ENCODE results near the gene CAB39. TPM values are rescaled to one million over a fixed set of nuclear protein-coding genes. Genes with fewer than 3 reads are reported as not detected.

CAB39 gene
- total RNA-seq, 1 experiment from 2014 or later: 86.1 TPM

DNA sequence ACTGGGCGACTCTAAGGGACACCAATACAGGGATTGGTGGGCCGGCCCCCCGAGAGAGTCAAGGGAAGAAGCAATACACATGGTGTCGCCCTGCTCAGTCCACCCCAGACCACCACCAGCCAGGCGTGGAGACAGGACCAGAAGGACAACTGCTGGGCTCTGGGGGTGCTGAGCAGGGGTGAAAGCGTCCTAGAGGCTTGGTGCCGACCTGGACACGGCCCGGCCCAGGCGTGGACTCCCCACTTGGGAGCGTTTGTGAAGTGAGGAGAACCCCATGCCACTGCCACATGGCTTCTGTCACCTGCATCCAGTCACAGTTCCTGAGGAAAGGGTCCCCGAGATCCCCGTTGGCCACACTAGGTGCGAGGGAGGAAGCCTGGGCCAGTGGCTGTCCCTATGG, 116.7 kb downstream of the CAB39 start:
- Histone ChIP-seq H3K9me3 (ENCODE audit: insufficient read depth, low read depth) (no peaks in the 10 kb centered on the region), H3K27ac (no peak overlapping the region), H3K9me2 (ENCODE audit: insufficient read depth) (no peaks in the 10 kb centered on the region), H3K4me2 (no peak overlapping the region), H3K4me1 (replicated peaks; ENCODE audit: insufficient read depth) (no peaks in the 10 kb centered on the region), H3F3A (ENCODE audit: insufficient read depth, low read depth) (no peaks in the 10 kb centered on the region), H3K36me3 (ENCODE audit: low read depth) (no peaks in the 10 kb centered on the region), H4K20me1 (ENCODE audit: insufficient read depth) (no peaks in the 10 kb centered on the region), H2AFZ (no peak overlapping the region), H3K79me2 (ENCODE audit: low read depth) (no peaks in the 10 kb centered on the region), H3K27me3 (ENCODE audit: insufficient read depth, low read depth) (0 out of 2 replicates have a peak, but pooled peaks cover 3% of the 10 kb centered on the region), H3K4me3 (no peak overlapping the region)
- no TSS peak for BruUV-seq (replicated peaks)
- DNase-seq: no peak
- intact Hi-C loops (cut with micrococcal nuclease; ENCODE audit: unreplicated experiment): loop anchor here (10.0 kb wide), 2 partner anchors 396 to 626 kb away; no protein-coding TSS in a partner anchor
- ChIA-PET CTCF (no interaction called here), POLR2A (ENCODE audit: unreplicated experiment) (no interaction called here)
- TF ChIP-seq CTCF (conservative IDR thresholded peaks at IDR 0.05) (no peak), EZH2 (IDR thresholded peaks at IDR 0.05; ENCODE audit: low read depth) (no peak)

DNA sequence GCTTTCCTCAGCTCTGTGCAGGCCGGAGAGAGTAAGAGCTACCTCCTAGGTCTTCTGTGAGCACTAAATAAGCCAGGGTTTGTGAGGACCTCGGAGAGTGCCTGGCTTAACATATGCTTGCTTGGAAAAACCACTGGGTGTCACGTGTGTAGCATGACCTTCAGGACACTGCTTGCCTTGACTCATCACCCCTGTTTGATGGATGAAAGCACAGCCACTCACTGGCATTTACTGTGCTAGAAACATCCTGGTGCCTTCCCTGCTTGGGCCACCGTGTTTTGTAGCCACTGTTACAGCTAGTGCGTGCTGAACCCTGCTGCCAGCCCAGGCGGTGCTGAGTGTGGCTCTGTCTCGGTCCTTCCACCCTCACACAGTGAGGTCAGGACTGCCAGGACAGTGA, 117.3 kb downstream of the CAB39 start:
- Histone ChIP-seq H3K4me2 (no peak overlapping the region), H3F3A (ENCODE audit: insufficient read depth, low read depth) (no peaks in the 10 kb centered on the region), H3K9me3 (ENCODE audit: insufficient read depth, low read depth) (no peaks in the 10 kb centered on the region), H3K27ac (no peak overlapping the region), H3K27me3 (ENCODE audit: insufficient read depth, low read depth) (0 out of 2 replicates have a peak, but pooled peaks cover 3% of the 10 kb centered on the region), H3K9me2 (ENCODE audit: insufficient read depth) (no peaks in the 10 kb centered on the region), H4K20me1 (ENCODE audit: insufficient read depth) (no peaks in the 10 kb centered on the region), H3K4me3 (no peak overlapping the region), H2AFZ (no peak overlapping the region), H3K4me1 (replicated peaks; ENCODE audit: insufficient read depth) (no peaks in the 10 kb centered on the region), H3K36me3 (ENCODE audit: low read depth) (no peaks in the 10 kb centered on the region), H3K79me2 (ENCODE audit: low read depth) (no peaks in the 10 kb centered on the region)
- TF ChIP-seq CTCF (conservative IDR thresholded peaks at IDR 0.05) (no peak), EZH2 (IDR thresholded peaks at IDR 0.05; ENCODE audit: low read depth) (no peak)
- intact Hi-C loops (cut with micrococcal nuclease; ENCODE audit: unreplicated experiment): loop anchor here (10.0 kb wide), 2 partner anchors 395 to 625 kb away; no protein-coding TSS in a partner anchor
- BruUV-seq (replicated peaks): no TSS peak
- CTCF ChIA-PET: no interaction called here
- no peak for DNase-seq
- POLR2A ChIA-PET (ENCODE audit: unreplicated experiment): no interaction called here

DNA sequence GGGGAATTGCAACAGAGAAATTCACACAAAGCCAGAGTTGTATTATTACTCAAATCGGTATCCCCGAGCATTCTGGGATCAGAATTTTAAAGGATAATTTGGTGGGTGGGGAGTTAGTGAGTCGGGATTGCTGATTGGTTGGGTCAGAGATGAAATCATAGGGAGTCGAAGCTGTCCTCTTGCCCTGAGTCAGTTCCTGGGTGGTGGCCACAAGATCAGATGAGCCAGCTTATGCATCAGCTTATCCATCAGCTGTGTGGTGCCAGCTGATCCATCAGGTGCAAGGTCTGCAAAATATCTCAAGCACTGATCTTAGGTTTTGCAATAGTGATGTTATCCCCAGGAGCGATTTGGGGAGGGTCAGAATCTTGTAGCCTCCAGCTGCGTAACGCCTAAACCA, 117.8 kb downstream of the CAB39 start:
- TF ChIP-seq EZH2 (IDR thresholded peaks at IDR 0.05; ENCODE audit: low read depth): no peak
- no peaks in the 10 kb centered on the region for H3F3A ChIP-seq (ENCODE audit: insufficient read depth, low read depth)
- intact Hi-C loops (cut with micrococcal nuclease; ENCODE audit: unreplicated experiment): no loop called here
- H3K27me3 ChIP-seq (ENCODE audit: insufficient read depth, low read depth): 0 out of 2 replicates have a peak, but pooled peaks cover 3% of the 10 kb centered on the region
- no peaks in the 10 kb centered on the region for H4K20me1 ChIP-seq (ENCODE audit: insufficient read depth)
- H3K4me1 ChIP-seq (replicated peaks; ENCODE audit: insufficient read depth): no peaks in the 10 kb centered on the region
- ChIA-PET CTCF (no interaction called here), POLR2A (ENCODE audit: unreplicated experiment) (no interaction called here)
- H3K79me2 ChIP-seq (ENCODE audit: low read depth): no peaks in the 10 kb centered on the region
- no peak overlapping the region for H3K27ac ChIP-seq
- no peak overlapping the region for H3K4me2 ChIP-seq
- no peak for DNase-seq
- no peaks in the 10 kb centered on the region for H3K36me3 ChIP-seq (ENCODE audit: low read depth)
- BruUV-seq (replicated peaks): no TSS peak
- H3K9me3 ChIP-seq (ENCODE audit: insufficient read depth, low read depth): no peaks in the 10 kb centered on the region
- no peak overlapping the region for H2AFZ ChIP-seq
- H3K9me2 ChIP-seq (ENCODE audit: insufficient read depth): no peaks in the 10 kb centered on the region
- H3K4me3 ChIP-seq: no peak overlapping the region

GRCh38 chr2:230840301-230840700, 127.7 kb downstream of the CAB39 start:
- Histone ChIP-seq H2AFZ (no peak overlapping the region), H3K79me2 (ENCODE audit: low read depth) (no peaks in the 10 kb centered on the region), H3F3A (ENCODE audit: insufficient read depth, low read depth) (no peaks in the 10 kb centered on the region), H3K27me3 (ENCODE audit: insufficient read depth, low read depth) (peaks cover 20% of the 10 kb centered on the region), H4K20me1 (ENCODE audit: insufficient read depth) (no peaks in the 10 kb centered on the region), H3K4me3 (no peak overlapping the region), H3K27ac (no peak overlapping the region), H3K36me3 (ENCODE audit: low read depth) (no peaks in the 10 kb centered on the region), H3K4me1 (replicated peaks; ENCODE audit: insufficient read depth) (no peaks in the 10 kb centered on the region), H3K9me2 (ENCODE audit: insufficient read depth) (no peaks in the 10 kb centered on the region), H3K4me2 (no peak overlapping the region), H3K9me3 (ENCODE audit: insufficient read depth, low read depth) (no peaks in the 10 kb centered on the region)
- ChIA-PET CTCF (no interaction called here), POLR2A (ENCODE audit: unreplicated experiment) (no interaction called here)
- DNase-seq: no peak
- BruUV-seq (replicated peaks): no TSS peak
- TF ChIP-seq CTCF (conservative IDR thresholded peaks at IDR 0.05) (no peak), EZH2 (IDR thresholded peaks at IDR 0.05; ENCODE audit: low read depth) (no peak)
- intact Hi-C loops (cut with micrococcal nuclease; ENCODE audit: unreplicated experiment): no loop called here

Measured in PC-9 (cell line).